Stimulated activated CD8-positive, alpha-beta memory T cell treated with anti-CD3 and anti-CD28 coated beads, Interleukin-15, amount 100 ng/mL, for 4 hours (primary cell): ENCODE measurements around the gene THAP10.
"Not testable (repeated sequence)": the region's sequence is repeated elsewhere in the genome, so short reads cannot be mapped to it uniquely, and the experiment has no call there.

Experiments used
- DNase-seq, 2 donors: peaks; one replicate each; pipeline ENCODE4 v3.0.0-alpha.2; 2020; ENCODE audit warnings: low read depth in 2 of 2

Gene THAP10

DNA sequence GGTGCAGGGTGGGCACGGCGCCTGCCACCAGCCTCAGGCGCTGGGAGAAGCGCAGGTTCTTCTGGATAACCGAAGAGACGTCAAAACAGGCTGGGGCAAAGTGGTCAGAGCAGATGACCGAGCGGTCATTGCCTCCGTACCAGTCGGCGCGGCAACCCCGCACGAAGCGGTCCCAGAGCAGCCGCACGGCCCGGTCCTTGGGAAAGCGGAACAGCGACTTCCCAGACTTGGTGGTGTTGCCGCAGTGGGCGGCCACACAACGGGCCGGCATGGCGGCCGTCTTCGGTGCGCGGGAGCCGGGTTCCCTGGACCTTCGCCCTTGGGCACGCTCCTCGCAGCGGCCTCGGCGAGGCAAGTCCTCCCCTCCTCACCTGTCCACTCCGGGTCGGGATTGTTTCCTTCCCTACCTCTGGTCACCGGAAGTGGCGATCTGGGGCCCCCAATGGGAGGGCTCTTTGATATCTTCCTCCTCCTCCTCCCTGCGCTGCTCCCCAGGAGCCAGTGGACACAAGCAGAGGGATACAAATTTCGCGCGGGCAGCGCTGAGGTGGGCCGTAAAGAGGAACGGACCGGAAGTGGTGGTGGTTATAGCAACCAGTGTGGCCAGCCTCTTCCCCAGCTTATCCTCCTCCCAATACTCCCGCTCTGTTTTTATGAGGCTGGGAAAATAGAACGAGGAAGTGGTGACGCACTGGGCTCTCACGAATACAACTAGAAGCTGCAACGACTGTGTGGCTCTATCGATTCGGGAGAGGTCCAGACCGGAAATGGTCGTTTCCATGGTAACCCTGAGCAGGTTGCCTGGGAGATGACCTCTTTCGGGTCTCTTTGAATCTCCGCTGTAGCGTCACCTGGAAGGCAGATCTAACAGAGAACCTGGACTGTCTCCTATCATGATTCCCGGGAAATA lies at the start of gene THAP10, which contains the start of gene LRRC49:
THAP10 (minus strand) TSS at position 432 of the 910 bp plus-strand sequence; CDS start at position 271, 161 bp downstream.
LRRC49 (plus strand) TSS at position 825 of the 910 bp plus-strand sequence; CDS start at position 894, 69 bp downstream.
- DNase-seq, result no peak

DNA sequence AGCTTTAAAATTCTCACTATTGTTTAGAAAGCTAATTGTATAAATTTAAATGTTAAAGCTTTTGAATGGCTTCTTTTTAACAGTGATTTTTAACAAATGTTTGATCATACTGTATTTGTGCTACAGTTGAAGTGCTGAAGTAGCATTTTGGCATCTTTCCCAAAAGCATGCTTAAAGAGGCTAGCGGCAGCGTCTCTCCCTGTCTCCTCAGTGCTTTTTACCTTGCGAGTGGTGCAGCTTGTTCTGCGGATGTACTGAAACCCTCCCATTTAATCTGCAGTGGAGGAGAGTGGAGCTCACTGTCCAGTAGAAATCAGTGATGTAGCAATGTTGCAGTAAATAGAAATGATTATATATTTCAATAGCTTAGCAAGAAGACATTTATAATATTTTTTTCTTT lies 44.1 kb upstream of the THAP10 start:
- no peak for DNase-seq

DNA sequence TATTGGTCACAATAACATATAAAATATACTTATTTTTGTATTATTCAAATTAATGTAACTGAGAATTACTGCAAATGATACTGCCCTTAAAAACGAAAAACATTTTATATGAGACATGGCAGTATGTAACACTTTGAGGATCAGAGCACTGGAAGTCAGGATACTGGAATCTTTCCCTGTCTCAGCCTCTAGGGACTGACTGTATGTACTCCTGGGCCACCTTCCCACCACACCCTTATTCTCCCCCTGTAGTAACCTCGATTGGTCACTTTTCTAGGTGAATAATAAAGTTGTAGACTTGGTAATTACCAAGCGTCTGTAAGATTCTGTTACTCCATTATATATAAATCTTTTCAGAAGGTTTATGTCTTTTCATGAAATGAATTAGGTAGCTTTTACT lies 43.4 kb upstream of the THAP10 start:
- DNase-seq, result no peak

DNA sequence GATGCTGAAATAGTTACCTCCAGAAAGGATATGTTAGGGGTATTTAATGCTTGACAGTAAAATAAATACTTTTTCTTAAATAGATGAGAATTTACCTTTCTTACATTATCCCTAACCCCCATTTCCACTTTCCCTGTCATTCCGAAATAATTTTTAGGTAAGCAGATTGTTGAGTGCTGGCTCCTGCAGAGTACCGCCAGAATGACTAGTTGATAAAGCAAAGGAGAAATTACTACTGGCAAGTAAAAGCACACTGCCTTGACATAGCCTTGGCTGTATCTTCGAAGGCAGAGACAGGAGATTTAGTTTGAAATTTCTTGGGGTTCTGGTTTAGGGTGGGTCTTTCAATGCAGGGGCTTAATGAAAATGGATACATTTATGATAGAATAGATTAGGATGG lies 41.2 kb upstream of the THAP10 start:
- DNase-seq, result no peak

DNA sequence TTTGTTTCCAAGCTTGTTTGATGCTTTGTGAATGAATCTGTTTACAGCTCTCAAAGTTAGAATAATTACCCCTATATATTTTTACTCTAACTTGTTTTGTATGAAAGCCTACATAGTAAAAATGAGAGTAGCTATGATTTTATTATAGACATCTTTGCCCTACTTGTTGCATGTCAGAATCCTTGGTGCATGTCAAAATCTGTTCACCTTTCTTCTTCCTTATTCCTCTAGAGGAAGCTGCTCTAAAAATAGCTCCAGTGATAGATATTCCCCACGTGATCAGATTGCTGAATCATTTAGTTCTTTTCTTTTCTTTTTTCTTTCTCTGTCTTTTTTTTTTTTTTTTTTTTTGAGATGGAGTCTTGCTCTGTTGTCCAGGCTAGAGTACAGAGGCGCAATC lies 40.2 kb upstream of the THAP10 start:
- DNase-seq, result no peak

DNA sequence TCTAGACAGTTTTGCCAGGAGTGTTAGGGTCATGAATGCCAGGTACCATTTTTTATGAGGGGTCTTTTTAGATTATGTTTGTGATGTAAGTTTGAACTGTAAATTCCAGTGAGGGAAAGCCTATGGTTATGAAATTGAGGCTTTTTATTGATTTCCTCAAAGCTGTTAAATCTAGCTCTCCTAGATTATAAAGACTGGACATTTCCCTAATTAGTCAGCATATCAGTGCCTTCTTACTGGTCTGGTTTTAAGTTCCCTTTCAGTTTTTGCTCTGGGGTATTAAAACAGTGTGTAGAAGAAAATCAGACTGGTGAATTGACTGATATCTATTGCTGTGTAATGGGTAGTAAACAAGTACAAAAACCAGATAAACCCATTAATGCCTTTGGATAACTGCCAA lies 39.6 kb upstream of the THAP10 start:
- no peak for DNase-seq

DNA sequence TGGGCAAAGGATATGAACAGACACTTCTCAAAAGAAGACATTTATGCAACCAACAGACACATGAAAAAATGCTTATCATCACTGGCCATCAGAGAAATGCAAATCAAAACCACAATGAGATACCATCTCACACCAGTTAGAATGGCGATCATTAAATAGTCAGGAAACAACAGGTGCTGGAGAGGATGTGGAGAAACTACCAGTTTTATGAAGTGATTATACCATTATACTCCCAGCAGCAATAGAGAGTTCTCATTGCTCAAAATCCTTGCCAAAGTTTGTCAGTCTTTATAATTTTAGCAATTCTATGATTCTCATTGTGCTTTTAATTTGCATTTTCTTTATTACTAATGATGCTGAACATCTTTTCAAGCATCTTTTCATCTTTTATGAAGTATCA lies 34.7 kb upstream of the THAP10 start:
- DNase-seq, result not testable (repeated sequence)

DNA sequence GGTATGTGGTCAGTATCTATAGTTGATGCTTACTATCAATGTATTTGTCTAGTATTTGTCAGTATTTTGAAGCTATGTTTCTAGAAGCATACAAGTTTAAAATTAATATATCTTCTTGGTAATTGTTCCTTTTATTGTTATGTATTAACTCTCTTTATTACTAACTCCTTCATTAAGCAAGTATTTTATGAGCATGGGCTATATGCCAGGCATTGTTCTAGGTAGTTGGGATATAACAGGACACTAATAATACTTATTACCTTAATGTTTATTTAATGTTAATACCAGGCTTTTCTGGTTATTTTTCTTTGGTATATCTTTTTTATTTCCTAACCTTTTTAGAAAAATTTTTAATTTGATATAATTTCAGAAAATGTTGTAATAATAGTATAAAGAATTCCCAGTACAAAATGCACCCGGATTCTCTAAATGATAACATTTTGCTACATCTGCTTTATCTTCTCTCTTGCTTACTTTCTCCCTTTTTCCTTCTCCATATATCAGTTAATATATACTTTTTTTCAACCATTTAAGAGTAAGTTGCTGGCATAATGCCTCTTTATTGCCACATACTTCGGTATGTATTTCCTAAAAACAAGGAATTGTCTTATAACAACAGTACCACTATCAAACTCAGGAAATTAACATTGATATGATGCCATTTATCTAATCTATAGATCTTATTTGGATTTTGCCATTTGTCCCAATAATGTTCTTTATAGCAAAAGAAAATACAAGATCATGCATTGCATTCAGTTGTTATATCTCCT lies 31.3 kb upstream of the THAP10 start:
- no peak for DNase-seq

DNA sequence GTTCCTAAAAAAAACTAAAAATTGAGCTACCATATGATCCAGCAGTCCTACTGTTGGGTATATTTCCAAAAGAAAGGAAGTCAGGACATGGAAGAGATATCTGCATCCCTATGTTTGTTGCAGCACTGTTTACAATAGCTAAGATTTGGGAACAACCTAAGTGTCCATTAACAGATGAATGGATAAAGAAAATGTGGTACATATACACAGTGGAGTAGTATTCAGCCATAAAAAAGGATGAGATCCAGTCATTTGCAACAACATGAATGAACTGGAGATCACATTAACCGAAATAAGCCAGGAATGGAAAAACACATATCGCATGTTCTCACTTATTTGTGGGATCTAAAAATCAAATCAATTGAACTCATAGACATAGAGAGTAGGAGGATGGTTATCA lies 29.9 kb upstream of the THAP10 start:
- no peak for DNase-seq

DNA sequence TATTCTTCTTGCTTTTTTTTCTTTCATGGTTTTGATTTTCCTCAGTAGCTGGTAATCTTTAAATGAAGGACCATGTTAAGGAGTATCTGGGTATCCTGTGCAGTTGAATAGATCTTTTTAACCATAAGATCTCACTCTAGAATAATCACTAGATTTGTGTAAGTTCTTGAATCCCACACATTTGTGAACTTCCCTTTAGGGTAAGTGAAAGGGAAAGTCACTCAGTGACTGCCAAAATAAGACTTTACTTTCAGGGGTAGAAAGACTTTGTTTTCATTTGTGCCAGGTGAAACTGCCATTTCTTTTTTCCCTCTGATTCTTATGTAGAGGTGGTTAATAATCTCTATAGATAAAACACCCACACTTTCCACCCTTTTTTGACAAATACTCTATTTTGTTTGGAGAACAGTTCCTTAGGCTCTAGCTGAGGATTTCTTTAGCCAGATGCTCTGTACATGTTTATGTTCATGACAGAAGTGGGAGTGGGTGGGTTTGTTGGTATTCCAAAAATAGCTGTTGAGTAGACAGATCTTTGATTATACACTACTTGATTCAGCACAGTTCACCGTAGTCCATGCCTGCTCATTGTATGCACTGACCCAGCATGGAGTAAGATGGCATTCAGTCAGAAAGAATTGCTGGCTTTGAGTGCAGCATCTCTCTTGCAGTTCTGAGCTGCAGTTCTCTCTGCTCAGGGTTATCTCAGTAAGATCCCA lies 28.9 kb upstream of the THAP10 start:
- no peak for DNase-seq

DNA sequence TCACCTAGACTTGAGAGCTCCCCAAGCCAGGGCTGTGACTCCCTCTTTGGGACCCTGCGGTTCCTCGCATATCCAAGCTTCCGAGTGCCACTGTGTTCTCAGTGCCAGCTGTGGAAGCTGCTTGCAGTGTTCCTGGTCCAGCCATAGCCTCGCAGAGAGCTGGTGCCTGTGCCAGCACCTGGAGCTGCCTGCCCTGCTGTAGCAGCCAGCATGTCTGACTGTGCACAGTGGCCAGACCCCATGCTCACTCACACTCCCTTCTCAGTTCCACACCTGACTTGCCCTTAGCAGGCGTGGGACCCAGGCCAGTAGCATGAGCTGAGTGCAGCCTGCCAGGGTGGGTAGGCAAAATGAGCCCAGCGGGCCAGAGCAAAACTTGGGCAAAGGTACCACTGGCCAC lies 25.7 kb upstream of the THAP10 start:
- no peak for DNase-seq

DNA sequence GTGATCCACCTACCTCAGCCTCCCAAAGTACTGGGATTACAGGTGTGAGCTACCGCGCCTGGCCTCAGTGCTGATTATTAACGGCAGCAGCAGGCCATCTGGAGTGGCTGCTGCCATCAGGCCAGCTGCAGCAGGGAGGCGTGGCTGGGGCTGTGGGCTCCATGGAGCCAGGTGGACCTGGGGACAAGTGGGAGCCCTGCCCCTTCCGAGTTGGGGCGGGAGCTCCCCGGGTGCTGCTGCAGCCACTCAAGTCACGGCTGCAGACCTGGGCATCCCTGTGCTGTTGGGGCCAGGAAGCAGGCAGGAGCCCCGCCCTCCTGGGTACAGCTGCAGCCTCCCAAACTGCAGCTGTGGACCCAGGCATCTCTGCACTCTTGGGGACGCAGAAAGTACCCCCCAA lies 24.3 kb upstream of the THAP10 start:
- DNase-seq, result no peak

DNA sequence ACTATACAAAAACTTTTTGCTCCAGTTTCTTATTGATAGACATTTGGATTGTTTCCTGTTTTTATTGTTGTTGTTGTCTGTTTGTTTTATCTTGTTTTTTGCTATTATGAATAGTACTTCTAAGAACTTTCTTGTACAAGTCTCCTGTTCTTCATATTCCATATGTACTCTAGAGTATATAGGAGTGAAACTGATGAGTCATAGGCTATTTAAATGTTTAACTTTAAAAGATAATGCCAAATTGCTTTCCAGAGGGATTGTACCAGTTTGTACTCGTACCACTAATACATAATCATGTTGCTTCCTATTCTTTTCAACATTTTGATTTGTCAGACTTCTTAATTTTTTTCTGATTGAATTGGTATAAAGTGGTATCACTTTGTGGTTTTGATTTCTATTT lies 20.0 kb upstream of the THAP10 start:
- DNase-seq, result no peak

DNA sequence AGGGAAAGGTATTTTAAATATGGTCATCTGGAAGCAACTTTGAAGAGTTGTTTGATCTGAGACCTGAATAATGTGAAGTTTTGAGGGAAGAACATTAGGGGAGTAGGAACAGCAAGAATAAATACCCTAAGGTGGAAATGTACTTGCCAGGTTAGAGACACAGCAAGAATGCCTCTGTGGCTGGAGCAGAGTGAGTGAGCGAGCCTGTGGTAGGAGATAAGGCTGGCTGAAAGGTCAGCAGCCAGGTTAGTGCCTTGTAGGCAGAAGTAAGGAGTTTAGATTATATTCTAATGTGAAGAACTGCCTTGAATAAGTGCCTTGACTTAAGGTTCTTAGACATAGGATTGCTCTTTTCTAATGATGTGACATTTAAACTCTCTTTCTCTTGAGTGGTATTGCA lies 18.7 kb upstream of the THAP10 start:
- DNase-seq, result no peak

DNA sequence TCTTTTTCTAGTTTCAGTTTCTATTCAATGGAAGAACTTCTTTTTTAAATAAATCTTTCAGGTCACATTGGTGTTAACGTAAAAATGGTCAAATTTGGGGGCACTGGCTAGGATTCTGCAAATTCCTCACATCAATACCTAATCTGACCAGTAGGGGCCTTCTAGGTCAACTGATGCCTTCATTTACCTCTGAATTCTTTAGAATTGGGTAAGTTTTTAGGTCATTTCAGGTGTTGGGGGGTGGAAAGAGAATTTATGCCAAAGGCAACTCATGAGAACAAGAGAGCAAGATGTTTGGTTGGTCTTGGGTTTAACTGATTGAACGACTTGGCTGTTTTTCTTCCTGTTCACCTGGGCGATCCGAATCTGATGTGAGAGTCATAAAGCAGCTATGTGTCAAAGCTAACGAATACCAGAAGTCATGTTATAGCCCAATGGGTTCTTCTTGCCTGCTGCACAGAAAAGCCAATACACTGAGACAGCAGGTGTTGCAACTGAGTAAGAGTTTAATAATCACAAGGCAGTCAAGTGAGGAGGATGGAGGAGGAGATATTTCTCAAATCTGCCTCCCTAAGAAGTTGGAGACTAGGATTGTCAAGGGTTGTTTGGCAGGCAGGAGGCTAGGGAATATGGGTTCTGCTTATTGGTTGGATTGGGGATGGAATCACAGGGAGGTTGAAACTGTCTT lies 15.7 kb upstream of the THAP10 start:
- DNase-seq, result no peak

DNA sequence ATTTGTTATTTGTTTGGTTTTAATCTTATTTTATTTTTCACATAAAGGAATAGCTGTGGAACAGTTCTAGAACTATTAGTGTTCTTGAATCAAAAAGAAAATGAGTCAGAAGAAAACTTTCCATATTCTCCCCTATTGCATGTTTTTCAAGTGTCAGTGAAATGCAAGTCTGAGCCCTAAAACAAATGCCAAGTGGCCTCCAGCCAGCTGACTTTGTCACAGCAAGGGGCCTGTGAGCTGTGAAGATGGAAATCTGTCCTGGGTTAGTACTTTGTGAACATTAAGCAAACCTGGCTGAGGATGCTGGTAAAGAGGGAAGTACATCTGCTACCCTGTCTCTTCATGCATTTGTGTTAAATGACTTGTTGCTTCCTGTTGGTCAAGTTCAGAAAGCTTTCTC lies 14.6 kb upstream of the THAP10 start:
- no peak for DNase-seq

DNA sequence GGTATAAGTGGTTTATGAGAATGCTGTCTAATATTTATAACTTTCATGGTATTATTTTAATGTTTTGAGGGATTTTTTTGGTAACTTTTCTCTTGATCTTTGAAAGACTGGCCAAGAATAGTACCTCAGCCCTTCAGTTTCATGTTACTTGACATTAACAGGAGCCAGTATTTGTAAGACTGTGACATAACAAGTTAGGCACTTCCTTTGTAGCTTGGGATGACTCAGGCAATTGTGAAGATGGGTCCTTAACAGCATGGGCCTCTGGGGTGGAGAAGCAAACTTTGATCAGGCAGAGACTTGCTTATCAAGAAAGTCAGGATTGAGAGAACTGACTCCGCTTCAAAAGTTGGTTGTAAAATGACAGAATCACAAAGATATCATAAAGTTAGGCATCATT lies 9.9 kb upstream of the THAP10 start:
- DNase-seq, result no peak

DNA sequence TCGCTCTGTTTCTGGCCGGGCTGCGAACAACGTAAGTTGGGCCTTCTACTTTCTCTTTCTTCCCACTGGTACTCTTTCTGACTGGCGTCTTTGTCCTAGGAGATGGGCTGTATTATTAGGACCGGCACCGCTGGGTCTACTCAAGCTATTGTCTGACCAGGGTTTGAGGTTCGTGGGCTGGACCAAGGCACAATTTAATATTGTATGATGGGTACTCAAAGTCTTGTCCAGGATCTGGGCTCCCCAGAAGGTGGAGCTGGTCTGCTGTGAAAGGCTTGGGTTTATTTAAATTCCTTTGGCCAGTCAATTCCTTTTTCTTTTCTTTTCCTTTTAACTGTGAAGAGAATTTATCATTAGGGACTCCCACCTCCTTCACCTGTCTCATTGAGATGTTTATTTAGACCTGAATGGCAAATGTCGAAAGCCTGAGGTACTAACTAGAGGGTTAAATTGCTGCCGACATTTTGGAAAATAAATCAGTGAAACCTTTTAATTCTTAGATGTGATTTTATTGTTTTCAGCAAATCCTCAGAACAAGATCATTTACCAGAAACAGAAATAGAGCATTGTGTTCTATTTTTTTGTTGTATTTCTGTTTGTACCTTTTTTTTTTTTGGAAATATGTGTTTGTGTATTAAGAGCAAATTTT lies 803 bp upstream of the THAP10 start:
- DNase-seq, result no peak

DNA sequence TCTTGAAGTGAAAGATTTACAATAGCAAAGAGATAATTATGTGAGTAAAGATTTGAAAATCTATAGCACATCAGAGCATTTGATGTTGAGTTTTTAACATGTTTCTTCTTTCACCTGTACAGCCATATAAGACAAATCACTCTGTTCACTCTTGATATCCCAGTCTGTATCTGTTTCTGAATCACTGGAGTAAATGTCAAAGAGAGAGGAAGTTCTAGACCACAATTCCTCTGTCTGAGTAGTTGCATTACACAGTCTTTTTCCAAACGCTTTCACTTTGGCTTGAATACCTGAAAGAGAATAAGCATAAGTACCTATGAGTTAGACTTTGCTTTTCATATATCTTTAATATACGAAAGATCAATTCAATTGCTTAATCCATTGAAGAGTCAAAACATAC lies 9.9 kb downstream of the THAP10 start:
- DNase-seq, result no peak

DNA sequence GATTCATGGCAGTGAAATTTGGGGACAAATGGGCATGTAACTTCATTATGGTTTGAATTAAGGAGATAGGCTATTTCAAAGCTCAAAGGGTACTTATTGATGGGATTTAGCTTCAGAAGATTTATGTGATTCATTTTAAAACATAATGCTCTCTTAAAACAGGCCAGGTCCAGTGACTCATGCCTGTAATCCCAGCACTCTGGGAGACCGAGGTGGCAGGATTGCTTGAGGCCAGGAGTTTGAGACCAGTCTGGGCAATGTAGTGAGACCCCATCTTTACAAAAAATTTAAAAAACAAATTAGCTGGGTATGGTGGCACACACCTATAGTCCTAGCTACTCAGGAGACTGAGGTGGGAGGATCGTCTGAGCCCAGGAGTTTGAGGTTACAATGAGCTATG lies 11.5 kb downstream of the THAP10 start:
- no peak for DNase-seq

DNA sequence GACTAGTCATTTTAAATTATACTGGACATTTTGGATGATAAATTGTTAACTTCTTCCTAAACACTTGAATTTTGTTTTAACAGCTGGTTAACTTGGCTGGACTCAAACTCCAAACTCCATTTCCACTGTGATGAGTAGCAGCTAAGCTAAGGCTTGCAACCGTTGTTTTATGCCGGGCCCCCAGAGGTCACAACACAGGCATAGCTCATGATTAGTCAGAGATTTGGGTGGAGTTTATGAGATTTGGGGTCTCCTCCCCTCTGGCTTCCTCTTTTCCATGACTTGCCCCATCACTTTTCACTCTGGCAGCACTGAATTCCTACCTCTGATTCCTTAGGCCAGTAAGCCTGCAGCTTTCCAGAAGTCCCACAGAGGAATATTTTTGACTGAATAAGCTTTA lies 12.8 kb downstream of the THAP10 start:
- no peak for DNase-seq
